GM12892 (cell line): ENCODE results near the gene RPUSD4.

Source experiments
- POLR2A ChIP-seq: IDR thresholded peaks from 2 replicates; pipeline ENCODE4 v1.6.1; 2011; ENCODE audit warnings: low read depth, low read length, control low read depth
- POLR2AphosphoS5 ChIP-seq: IDR thresholded peaks from 2 replicates; pipeline ENCODE4 v1.6.1; 2011; ENCODE audit warnings: low read depth, low read length, control low read depth

- TF ChIP-seq POLR2AphosphoS5 (no peak), POLR2A (no peak)
Observed at GRCh38 chr11:126257764-126258163, 46.3 kb upstream of the RPUSD4 start.
